CD14-positive monocyte (primary cell): ENCODE measurements around the gene OTOG. TPM values are rescaled to one million over a fixed set of nuclear protein-coding genes. Genes with fewer than 3 reads are reported as not detected.

ENCODE experiments used
- DNase-seq, 3 donors: peaks; one replicate each; pipeline ENCODE4 v3.0.0-alpha.2; 2011 to 2022
- H2AFZ ChIP-seq: 2 replicates; pipeline ENCODE4 v1.6.0; 2012; ENCODE audit warnings: mild to moderate bottlenecking, low read depth, low read length, inconsistent platforms; ENCODE audit not compliant: insufficient read depth, poor library complexity, severe bottlenecking
- H3K27ac ChIP-seq, 2 donors: 1 replicate in 1 of 2; 2 replicates in 1 of 2; pipeline ENCODE4 v1.5.1; 2012 to 2013; ENCODE audit warnings: low read length in 2 of 2, control low read depth in 1 of 2, inconsistent platforms in 1 of 2, low read depth in 1 of 2, mild to moderate bottlenecking in 1 of 2
- H3K27me3 ChIP-seq, 2 donors: one replicate each; pipeline versions ENCODE4 v1.6.0 to v1.6.1; 2011 to 2013; ENCODE audit warnings: low read length in 2 of 2; ENCODE audit not compliant: control insufficient read depth in 2 of 2, insufficient read depth in 2 of 2
- H3K36me3 ChIP-seq, 2 donors: replicated peaks in 1 of 2; 1 replicate in 1 of 2; 2 replicates in 1 of 2; pipeline versions ENCODE4 v1.5.1 to v1.6.1; 2012 to 2013; ENCODE audit warnings: low read length in 2 of 2, control low read depth in 1 of 2, inconsistent platforms in 1 of 2, mild to moderate bottlenecking in 1 of 2; ENCODE audit not compliant: insufficient read depth in 2 of 2, control insufficient read depth in 1 of 2
- H3K4me1 ChIP-seq, 2 donors: 1 replicate in 1 of 2; 2 replicates in 1 of 2; pipeline versions ENCODE4 v1.5.1 to v1.6.1; 2012 to 2013; ENCODE audit warnings: low read length in 2 of 2, control low read depth in 1 of 2, inconsistent platforms in 1 of 2, mild to moderate bottlenecking in 1 of 2, moderate library complexity in 1 of 2; ENCODE audit not compliant: insufficient read depth in 2 of 2, control insufficient read depth in 1 of 2
- H3K4me2 ChIP-seq: replicated peaks from 2 replicates; pipeline ENCODE3; 2012; ENCODE audit warnings: low read length, moderate library complexity, mild to moderate bottlenecking; ENCODE audit not compliant: poor library complexity, severe bottlenecking; ENCODE audit errors: extremely low read depth
- H3K4me3 ChIP-seq, 3 experiments: fragments of 200-600 bp in 1 of 3; sonication (generic) in 1 of 3; replicated peaks in 1 of 3; 1 replicate in 2 of 3; 2 replicates in 1 of 3; pipeline ENCODE4 v1.5.1; 2011 to 2013; ENCODE audit warnings: low read length in 3 of 3, mild to moderate bottlenecking in 3 of 3, control low read depth in 2 of 3, low read depth in 2 of 3, inconsistent platforms in 1 of 3, moderate library complexity in 1 of 3
- H3K79me2 ChIP-seq: 2 replicates; pipeline ENCODE4 v1.6.0; 2012; ENCODE audit warnings: mild to moderate bottlenecking, control low read depth, inconsistent platforms, low read length, moderate library complexity; ENCODE audit not compliant: insufficient read depth
- H3K9ac ChIP-seq: 2 replicates; pipeline ENCODE4 v1.6.0; 2017; ENCODE audit warnings: low read length, mild to moderate bottlenecking; ENCODE audit not compliant: insufficient read depth, poor library complexity, severe bottlenecking
- H3K9me3 ChIP-seq, 2 donors: replicated peaks in 1 of 2; 1 replicate in 1 of 2; 2 replicates in 1 of 2; pipeline versions ENCODE4 v1.5.1 to v1.6.1; 2012 to 2013; ENCODE audit warnings: low read length in 2 of 2, control low read depth in 1 of 2; ENCODE audit not compliant: control insufficient read depth in 1 of 2, insufficient read depth in 1 of 2
- H4K20me1 ChIP-seq: 2 replicates; pipeline ENCODE4 v1.6.0; 2012; ENCODE audit warnings: mild to moderate bottlenecking, low read length, control low read depth, moderate library complexity; ENCODE audit not compliant: insufficient read depth
- H3K27ac Mint-ChIP-seq, 7 donors: one replicate each; pipeline ENCODE4 v1.8.0; 2020; ENCODE audit warnings: mild to moderate bottlenecking in 7 of 7, mixed read lengths in 7 of 7, moderate library complexity in 6 of 7, inconsistent platforms in 2 of 7
- H3K27me3 Mint-ChIP-seq, 3 donors: one replicate each; pipeline ENCODE4 v1.8.0; 2021 to 2022; ENCODE audit warnings: low read depth in 3 of 3, mild to moderate bottlenecking in 3 of 3, mixed read lengths in 3 of 3, moderate library complexity in 3 of 3, inconsistent platforms in 1 of 3
- H3K36me3 Mint-ChIP-seq, 2 donors: one replicate each; pipeline ENCODE4 v1.8.0; 2020; ENCODE audit warnings: mixed read lengths in 2 of 2, inconsistent platforms in 1 of 2, mild to moderate bottlenecking in 1 of 2
- H3K4me1 Mint-ChIP-seq: one replicate; pipeline ENCODE4 v1.8.0; 2020; ENCODE audit warnings: mild to moderate bottlenecking, mixed read lengths
- H3K4me3 Mint-ChIP-seq, 2 donors: one replicate each; pipeline ENCODE4 v1.8.0; 2020; ENCODE audit warnings: mild to moderate bottlenecking in 2 of 2, mixed read lengths in 2 of 2, moderate library complexity in 1 of 2
- H3K9me3 Mint-ChIP-seq, 7 donors: one replicate each; pipeline ENCODE4 v1.8.0; 2020 to 2022; ENCODE audit warnings: mixed read lengths in 7 of 7, mild to moderate bottlenecking in 6 of 7, moderate library complexity in 6 of 7, inconsistent platforms in 2 of 7
- WGBS: methylation state at CpG from one replicate; pipeline ENCODE4 v1.1.5; 2013; ENCODE audit warnings: missing lambda C conversion rate; ENCODE audit not compliant: insufficient coverage; 5-methylcytosine and 5-hydroxymethylcytosine counted together
- intact Hi-C, 2 donors: fragments of 100-400 bp; cut with micrococcal nuclease; formaldehyde crosslinking; loops; one replicate each; pipeline versions ENCODE4 v1.15.0 to v1.15.1; 2023
- polyA plus RNA-seq, 3 donors: library from polyadenylated mRNA; depleted of rRNA in 1 of 3; unstranded in 2 of 3; stranded (reverse) in 1 of 3; fragments of 300-500 nt in 2 of 3; fragments of >200 nt in 1 of 3; fragmentation: Illumina TruSeq in 2 of 3; gene quantifications; 1 replicate in 2 of 3; 2 replicates in 1 of 3; pipeline ENCODE4 v1.2.3, GENCODE V29; 2012 to 2021
- TF ChIP-seq, protein P1 (sequence below): fragments of 200-600 bp; IDR thresholded peaks from one replicate; pipeline ENCODE4 v1.8.0; 2022; ENCODE audit warnings: antibody characterized with exemption, mild to moderate bottlenecking

Gene OTOG
- polyA plus RNA-seq, 3 donors, result not detected

DNA sequence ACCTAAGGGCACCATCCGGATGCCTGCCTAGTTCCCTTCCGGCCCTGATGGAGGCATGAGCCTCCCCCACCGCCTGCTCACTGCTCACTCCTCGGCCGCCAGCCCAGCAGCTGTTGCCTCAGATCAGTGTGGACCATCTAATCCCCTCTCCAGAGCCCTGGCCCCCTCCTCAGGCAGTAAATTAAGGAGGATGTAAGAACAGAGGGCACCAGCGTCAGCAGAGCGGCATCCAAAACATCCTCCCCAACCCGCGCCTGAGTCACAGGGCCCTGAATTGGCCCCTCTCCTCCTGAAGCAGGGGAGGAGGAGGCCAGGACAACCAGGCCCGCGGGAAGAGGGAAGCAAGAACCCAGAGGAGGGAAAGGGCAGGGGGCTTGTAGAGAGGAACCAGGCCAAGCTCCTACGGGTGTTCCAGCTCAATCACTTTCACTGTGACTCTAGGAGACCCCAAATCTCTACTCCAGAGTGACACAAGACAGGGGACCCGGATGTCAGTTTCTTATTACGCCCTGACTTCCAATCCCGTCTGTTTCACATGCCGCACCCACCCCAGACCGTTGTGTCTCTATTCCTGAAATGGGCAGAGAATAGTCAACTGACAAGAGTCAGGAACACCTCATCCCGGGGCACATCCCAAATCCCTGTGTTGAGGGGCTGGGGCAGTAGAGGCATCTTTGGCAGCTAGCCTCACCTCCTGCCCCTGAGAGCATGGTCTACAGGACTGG lies 141.0 kb downstream of the OTOG start:
- Histone ChIP-seq H3K27ac (no peak overlapping the region), H3K9me3 (no peaks in the 10 kb centered on the region), H3K27me3 (peaks cover 2% of the 10 kb centered on the region in 2 donors), H3K36me3 (no peaks in the 10 kb centered on the region), H3K4me3 (no peak overlapping the region), H3K4me2 (no peak overlapping the region), H3K4me1 (no peaks in the 10 kb centered on the region), H4K20me1 (no peaks in the 10 kb centered on the region), H3K79me2 (no peaks in the 10 kb centered on the region), H2AFZ (no peak overlapping the region), H3K9ac (no peak overlapping the region)
- Mint-ChIP-seq H3K36me3 (no peaks in the 10 kb centered on the region), H3K27me3 (peaks cover 7 to 18% (median 13%) of the 10 kb centered on the region in 3 donors), H3K27ac (no peak overlapping the region), H3K4me1 (no peaks in the 10 kb centered on the region), H3K9me3 (peaks cover 0 to 2% (median 0%) of the 10 kb centered on the region in 7 donors), H3K4me3 (no peak overlapping the region)
- intact Hi-C loops, result no loop called here
- DNase-seq, result no peak
- TF ChIP-seq, protein P1, sequence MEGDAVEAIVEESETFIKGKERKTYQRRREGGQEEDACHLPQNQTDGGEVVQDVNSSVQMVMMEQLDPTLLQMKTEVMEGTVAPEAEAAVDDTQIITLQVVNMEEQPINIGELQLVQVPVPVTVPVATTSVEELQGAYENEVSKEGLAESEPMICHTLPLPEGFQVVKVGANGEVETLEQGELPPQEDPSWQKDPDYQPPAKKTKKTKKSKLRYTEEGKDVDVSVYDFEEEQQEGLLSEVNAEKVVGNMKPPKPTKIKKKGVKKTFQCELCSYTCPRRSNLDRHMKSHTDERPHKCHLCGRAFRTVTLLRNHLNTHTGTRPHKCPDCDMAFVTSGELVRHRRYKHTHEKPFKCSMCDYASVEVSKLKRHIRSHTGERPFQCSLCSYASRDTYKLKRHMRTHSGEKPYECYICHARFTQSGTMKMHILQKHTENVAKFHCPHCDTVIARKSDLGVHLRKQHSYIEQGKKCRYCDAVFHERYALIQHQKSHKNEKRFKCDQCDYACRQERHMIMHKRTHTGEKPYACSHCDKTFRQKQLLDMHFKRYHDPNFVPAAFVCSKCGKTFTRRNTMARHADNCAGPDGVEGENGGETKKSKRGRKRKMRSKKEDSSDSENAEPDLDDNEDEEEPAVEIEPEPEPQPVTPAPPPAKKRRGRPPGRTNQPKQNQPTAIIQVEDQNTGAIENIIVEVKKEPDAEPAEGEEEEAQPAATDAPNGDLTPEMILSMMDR, result no peak
- WGBS, result 93% methylated on average over 10 of the region's 18 CpGs

DNA sequence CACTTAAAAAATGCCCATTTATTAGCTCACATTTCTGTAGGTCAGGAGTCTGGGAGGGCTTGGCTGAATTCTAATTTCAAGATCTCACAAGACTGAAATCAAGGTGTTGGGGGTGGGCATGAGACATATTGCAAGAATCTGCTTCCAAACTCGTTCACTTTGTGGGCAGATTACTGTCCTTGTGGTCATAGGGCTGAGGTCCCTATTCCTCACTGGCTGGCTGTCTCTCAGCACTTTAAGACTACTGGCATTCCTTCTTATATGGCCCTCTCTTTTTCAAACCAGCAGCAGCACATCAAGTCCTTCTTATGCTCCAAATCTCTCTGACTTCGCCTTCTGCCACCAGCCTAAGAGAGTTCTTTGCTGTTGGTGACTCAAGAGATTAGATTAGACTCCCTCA lies 144.5 kb downstream of the OTOG start:
- no peaks in the 10 kb centered on the region for H3K36me3 ChIP-seq
- peaks cover 24 to 31% of the 10 kb centered on the region in 2 donors for H3K27me3 ChIP-seq
- H3K9me3 Mint-ChIP-seq, result peaks cover 0 to 9% (median 5%) of the 10 kb centered on the region in 7 donors
- H3K4me1 Mint-ChIP-seq, result no peaks in the 10 kb centered on the region
- WGBS, result no CpG with 5 or more reads among the region's 2 CpGs
- TF ChIP-seq, protein P1, result no peak
- H3K27me3 Mint-ChIP-seq, result peaks cover 32 to 44% (median 37%) of the 10 kb centered on the region in 3 donors
- H3K79me2 ChIP-seq, result no peaks in the 10 kb centered on the region
- no peak overlapping the region for H3K4me3 Mint-ChIP-seq
- H2AFZ ChIP-seq, result no peak overlapping the region
- no peak overlapping the region for H3K4me3 ChIP-seq
- H3K4me1 ChIP-seq, result no peaks in the 10 kb centered on the region
- peaks cover 0 to 5% of the 10 kb centered on the region in 2 donors for H3K9me3 ChIP-seq
- H3K36me3 Mint-ChIP-seq, result peaks cover 5% of the 10 kb centered on the region in 2 donors
- intact Hi-C loops, result no loop called here
- H3K4me2 ChIP-seq, result no peak overlapping the region
- no peak for DNase-seq
- H3K27ac Mint-ChIP-seq, result no peak overlapping the region
- no peak overlapping the region for H3K27ac ChIP-seq
- H4K20me1 ChIP-seq, result no peaks in the 10 kb centered on the region
- no peak overlapping the region for H3K9ac ChIP-seq
